HCT116 (cell line): ENCODE data around the gene HMBS. TPM values are rescaled to one million over a fixed set of nuclear protein-coding genes. Genes with fewer than 3 reads are reported as not detected.
"Not testable (repeated sequence)": the region's sequence is repeated elsewhere in the genome, so short reads cannot be mapped to it uniquely, and the experiment has no call there.

Source experiments
- ATAC-seq: fragments of 200-7000 bp; cut with Tn5 transposase; 2 replicates; pipeline ENCODE4 v1.9.1; 2020; ENCODE audit warnings: mild to moderate bottlenecking, moderate library complexity
- BruUV-seq: library from RNA; stranded (reverse); fragments of 400-500 nt; replicated peaks from 2 replicates; lab custom pipeline; 2021; lab: Mats Ljungman, UMichigan
- CTCF ChIA-PET: fragments of 300-600 bp; sonication (Branson Sonifier 250); formaldehyde crosslinking; loops from one replicate; lab custom pipeline; 2021; ENCODE audit warnings: antibody characterized with exemption; lab: Charles Lee
- POLR2A ChIA-PET: fragments of 300-600, 350-600 bp; sonication (Branson Sonifier 250); formaldehyde crosslinking; loops from one replicate; lab custom pipeline; 2021; ENCODE audit warnings: antibody characterized with exemption; lab: Charles Lee
- RAD21 ChIA-PET, 2 experiments: fragments of 300-600 bp; sonication (Branson Sonifier 250); formaldehyde crosslinking; loops; one replicate each; lab custom pipeline; 2023; ENCODE audit warnings: low total read pairs in 2 of 2; ENCODE audit not compliant: uncharacterized antibody in 2 of 2, unreplicated experiment in 2 of 2, low non-redundant PET in 1 of 2; lab: Charles Lee
- DNase-seq: peaks from one replicate; pipeline ENCODE4 v3.0.0-alpha.2; 2010; ENCODE audit warnings: low read depth, low spot score
- H2AFZ ChIP-seq: fragments of 200-600 bp; shearing (Covaris generic), sonication (generic); 2 replicates; pipeline ENCODE4 v1.6.1; 2017; ENCODE audit warnings: low read depth, mixed run types, mixed read lengths, antibody characterized with exemption, low read length; ENCODE audit not compliant: poor library complexity, severe bottlenecking
- H3K27ac ChIP-seq: 2 replicates; pipeline ENCODE4 v1.5.1; 2012; ENCODE audit warnings: low read depth, low read length
- H3K27me3 ChIP-seq: fragments of 200-600 bp; sonication (generic); 2 replicates; pipeline ENCODE4 v1.6.1; 2016; ENCODE audit warnings: mixed run types, low read length, mixed read lengths; ENCODE audit not compliant: insufficient read depth
- H3K36me3 ChIP-seq, 2 experiments: fragments of 200-500 bp in 1 of 2; fragments of 200-600 bp in 1 of 2; sonication (Bioruptor generic) in 1 of 2; sonication (generic) in 1 of 2; 2 replicates each; pipeline versions ENCODE4 v1.5.1 to v1.6.1; 2014 to 2016; ENCODE audit warnings: low read length in 2 of 2, inconsistent platforms in 1 of 2, mixed read lengths in 1 of 2, mixed run types in 1 of 2; ENCODE audit not compliant: insufficient read depth in 2 of 2, control insufficient read depth in 1 of 2
- H3K4me1 ChIP-seq, 2 experiments: fragments of 200-600 bp in 1 of 2; sonication (generic) in 1 of 2; 2 replicates each; pipeline versions ENCODE4 v1.5.1 to v1.6.1; 2012 to 2017; ENCODE audit warnings: low read length in 2 of 2, inconsistent platforms in 1 of 2, mild to moderate bottlenecking in 1 of 2, mixed read lengths in 1 of 2, mixed run types in 1 of 2, moderate library complexity in 1 of 2; ENCODE audit not compliant: insufficient read depth in 2 of 2, control insufficient read depth in 1 of 2
- H3K4me2 ChIP-seq: fragments of 200-600 bp; sonication (generic); 2 replicates; pipeline ENCODE4 v1.6.1; 2017; ENCODE audit warnings: mixed run types, low read length, mixed read lengths
- H3K4me3 ChIP-seq, 2 experiments: fragments of 200-600 bp in 1 of 2; sonication (generic) in 1 of 2; replicated peaks in 1 of 2; 2 replicates each; pipeline ENCODE4 v1.5.1; 2011 to 2016; ENCODE audit warnings: low read length in 2 of 2, control low read depth in 1 of 2, low read depth in 1 of 2, mild to moderate bottlenecking in 1 of 2, mixed read lengths in 1 of 2, mixed run types in 1 of 2
- H3K79me2 ChIP-seq: fragments of 200-600 bp; sonication (generic); 2 replicates; pipeline ENCODE4 v1.6.1; 2017; ENCODE audit warnings: mild to moderate bottlenecking, mixed run types, low read length, moderate library complexity, mixed read lengths; ENCODE audit not compliant: insufficient read depth
- H3K9ac ChIP-seq: fragments of 200-600 bp; sonication (generic); 2 replicates; pipeline ENCODE4 v1.6.1; 2016; ENCODE audit warnings: low read length, mixed read lengths
- H3K9me2 ChIP-seq: fragments of 200-600 bp; sonication (generic), shearing (Covaris generic); 2 replicates; pipeline ENCODE4 v1.6.1; 2017; ENCODE audit warnings: mixed run types, mild to moderate bottlenecking, moderate library complexity; ENCODE audit not compliant: insufficient read depth
- H3K9me3 ChIP-seq, 2 experiments: fragments of 200-500 bp in 1 of 2; fragments of 200-600 bp in 1 of 2; sonication (Bioruptor generic) in 1 of 2; sonication (generic) in 1 of 2; 2 replicates each; pipeline ENCODE4 v1.6.1; 2014 to 2017; ENCODE audit warnings: low read length in 2 of 2, mixed read lengths in 2 of 2, inconsistent platforms in 1 of 2, low read depth in 1 of 2, mild to moderate bottlenecking in 1 of 2, mixed run types in 1 of 2, moderate library complexity in 1 of 2; ENCODE audit not compliant: control insufficient read depth in 1 of 2, insufficient read depth in 1 of 2
- H4K20me1 ChIP-seq: fragments of 200-600 bp; sonication (generic), shearing (Covaris generic); 2 replicates; pipeline ENCODE4 v1.6.1; 2017; ENCODE audit warnings: mixed run types, mild to moderate bottlenecking, moderate library complexity; ENCODE audit not compliant: insufficient read depth
- EGR1 ChIP-seq: IDR thresholded peaks from 2 replicates; pipeline ENCODE4 v1.6.1; 2012; ENCODE audit warnings: low read depth
- EZH2phosphoT487 ChIP-seq: fragments of 200-600 bp; IDR thresholded peaks from 2 replicates; pipeline ENCODE4 v1.6.1; 2018; ENCODE audit warnings: antibody characterized with exemption, borderline replicate concordance
- YY1 ChIP-seq: IDR thresholded peaks from 2 replicates; pipeline ENCODE4 v1.6.1; 2011; ENCODE audit warnings: low read length, low read depth, moderate library complexity, mild to moderate bottlenecking; ENCODE audit not compliant: insufficient replicate concordance; ENCODE audit errors: extremely low read depth
- ZNF274 ChIP-seq: fragments of 200-500 bp; sonication (Bioruptor generic); IDR thresholded peaks from 2 replicates; pipeline ENCODE4 v1.6.1; 2014; ENCODE audit warnings: mild to moderate bottlenecking, low read depth, low read length, inconsistent platforms
- intact Hi-C: fragments of 100-400 bp; cut with micrococcal nuclease; formaldehyde crosslinking; loops from 2 replicates; pipeline ENCODE4 v1.10.0; 2022
- total RNA-seq: library from RNA; stranded (reverse); gene quantifications from one replicate; pipeline ENCODE4 v1.2.1, GENCODE V29; 2021; ENCODE audit not compliant: unreplicated experiment
- TF ChIP-seq, protein P1 (sequence below): IDR thresholded peaks from 2 replicates; pipeline ENCODE4 v1.6.1; 2012
- TF ChIP-seq, protein P2 (sequence below): IDR thresholded peaks from 2 replicates; pipeline ENCODE4 v1.6.1; 2012; ENCODE audit warnings: low read depth

The HMBS gene
- total RNA-seq, 1 experiment from 2014 or later = 69.0 TPM

DNA sequence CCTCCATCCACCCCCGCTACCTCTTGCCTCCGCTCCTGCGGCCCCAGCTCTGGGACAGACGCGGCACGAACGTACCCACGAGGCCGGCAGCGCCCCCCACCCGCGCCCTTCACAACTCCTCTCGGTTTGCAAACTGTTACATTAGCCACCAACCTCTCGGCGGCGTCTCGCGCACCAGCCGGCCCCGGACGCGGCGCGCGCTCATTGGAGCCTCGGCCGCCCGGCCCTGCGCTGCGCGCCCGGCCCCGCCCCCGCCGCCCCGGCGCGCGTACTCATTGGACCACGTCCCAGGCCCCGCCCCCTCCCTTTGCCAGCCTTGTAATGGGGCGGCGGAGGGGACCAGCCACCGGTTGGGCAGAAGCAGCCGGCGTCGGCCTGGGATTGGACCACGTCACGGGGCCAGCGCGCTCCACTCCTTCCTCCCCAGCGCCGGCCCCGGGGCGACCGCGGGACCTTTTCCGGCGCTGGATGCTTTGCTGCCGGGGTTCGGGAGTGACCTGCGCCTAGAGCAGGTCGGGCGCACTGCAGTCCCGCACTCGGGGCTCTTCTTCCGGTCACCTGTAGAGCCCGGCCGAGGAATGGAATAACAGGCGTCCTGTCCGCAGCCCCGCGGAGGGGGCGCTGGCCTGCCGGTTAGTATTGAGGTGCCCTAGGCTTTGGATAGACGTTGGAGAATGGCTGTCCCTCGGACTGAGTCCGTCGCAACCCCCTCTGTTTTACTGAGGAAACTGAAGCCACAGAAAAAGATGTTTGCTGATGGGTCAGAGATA is 27.5 kb upstream of the HMBS start, which contains the start of gene HYOU1 (continued):
- no peak for TF ChIP-seq ZNF274
- TF ChIP-seq EZH2phosphoT487 = no peak
- TF ChIP-seq YY1 = peak; percentile 12
- TF ChIP-seq, protein P1, sequence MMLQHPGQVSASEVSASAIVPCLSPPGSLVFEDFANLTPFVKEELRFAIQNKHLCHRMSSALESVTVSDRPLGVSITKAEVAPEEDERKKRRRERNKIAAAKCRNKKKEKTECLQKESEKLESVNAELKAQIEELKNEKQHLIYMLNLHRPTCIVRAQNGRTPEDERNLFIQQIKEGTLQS = no peak

DNA sequence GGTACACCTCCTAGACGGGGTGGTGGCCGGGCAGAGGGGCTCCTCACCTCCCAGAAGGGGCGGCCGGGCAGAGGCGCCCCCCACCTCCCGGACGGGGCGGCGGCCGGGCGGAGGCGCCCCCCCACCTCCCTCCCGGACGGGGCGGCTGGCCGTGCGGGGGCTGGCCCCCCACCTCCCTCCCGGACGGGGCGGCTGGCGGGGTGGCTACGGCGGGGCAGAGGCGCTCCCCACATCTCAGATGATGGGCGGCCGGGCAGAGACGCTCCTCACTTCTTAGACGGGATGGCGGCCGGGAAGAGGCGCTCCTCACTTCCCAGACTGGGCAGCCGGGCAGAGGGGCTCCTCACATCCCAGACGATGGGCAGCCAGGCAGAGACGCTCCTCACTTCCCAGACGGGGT is 25.6 kb upstream of the HMBS start:
- POLR2A ChIA-PET, CTCF ChIA-PET: not testable (repeated sequence)
- H3K4me1 ChIP-seq = peaks cover 10 to 28% of the 10 kb centered on the region in 2 experiments

DNA sequence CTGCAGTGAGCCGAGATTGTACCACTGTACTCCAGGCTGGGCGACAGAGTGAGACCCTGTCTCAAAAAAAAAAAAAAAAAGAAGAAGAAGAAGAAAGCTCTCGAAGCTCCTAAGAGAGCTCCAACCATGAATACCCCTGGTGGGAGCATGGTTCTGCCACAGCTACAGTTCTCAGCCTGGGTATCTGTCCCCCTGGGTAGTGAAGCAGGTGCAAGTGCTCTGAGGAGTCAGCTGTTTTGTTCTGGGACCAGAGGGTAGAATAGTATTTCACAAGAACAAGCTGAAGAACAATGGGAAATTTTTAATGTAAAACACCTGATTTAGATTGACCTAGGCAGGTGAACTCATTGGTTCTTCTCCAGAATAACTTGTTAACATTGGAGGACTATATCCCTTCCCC is 23.4 kb upstream of the HMBS start:
- DNase-seq = no peak
- H3K4me1 ChIP-seq = peaks cover 10 to 19% of the 10 kb centered on the region in 2 experiments
- H3K9me2 ChIP-seq = no peaks in the 10 kb centered on the region
- H3K27ac ChIP-seq = no peak overlapping the region
- BruUV-seq = no TSS peak
- H3K36me3 ChIP-seq = no peaks in the 10 kb centered on the region
- H3K9me3 ChIP-seq = no peaks in the 10 kb centered on the region
- ATAC-seq = no peak
- intact Hi-C loops = no loop called here
- no peak overlapping the region for H2AFZ ChIP-seq
- RAD21 ChIA-PET = interaction anchor here in 1 of 2 experiments (0.7 kb wide), 1 partner anchor 33 kb away, joined by 9 read pairs; no protein-coding TSS in a partner anchor
- no peaks in the 10 kb centered on the region for H3K27me3 ChIP-seq
- CTCF ChIA-PET = no interaction called here
- POLR2A ChIA-PET = interaction anchor here (1.1 kb wide), 1 partner anchor 24 kb away, joined by 3 read pairs; the partner anchor contains the start of gene HMBS
- H3K9ac ChIP-seq = no peak overlapping the region
- no peak overlapping the region for H3K4me2 ChIP-seq
- no peak overlapping the region for H3K4me3 ChIP-seq
- H4K20me1 ChIP-seq = no peaks in the 10 kb centered on the region
- TF ChIP-seq EZH2phosphoT487 (no peak), EGR1 (no peak)
- TF ChIP-seq, protein P2, sequence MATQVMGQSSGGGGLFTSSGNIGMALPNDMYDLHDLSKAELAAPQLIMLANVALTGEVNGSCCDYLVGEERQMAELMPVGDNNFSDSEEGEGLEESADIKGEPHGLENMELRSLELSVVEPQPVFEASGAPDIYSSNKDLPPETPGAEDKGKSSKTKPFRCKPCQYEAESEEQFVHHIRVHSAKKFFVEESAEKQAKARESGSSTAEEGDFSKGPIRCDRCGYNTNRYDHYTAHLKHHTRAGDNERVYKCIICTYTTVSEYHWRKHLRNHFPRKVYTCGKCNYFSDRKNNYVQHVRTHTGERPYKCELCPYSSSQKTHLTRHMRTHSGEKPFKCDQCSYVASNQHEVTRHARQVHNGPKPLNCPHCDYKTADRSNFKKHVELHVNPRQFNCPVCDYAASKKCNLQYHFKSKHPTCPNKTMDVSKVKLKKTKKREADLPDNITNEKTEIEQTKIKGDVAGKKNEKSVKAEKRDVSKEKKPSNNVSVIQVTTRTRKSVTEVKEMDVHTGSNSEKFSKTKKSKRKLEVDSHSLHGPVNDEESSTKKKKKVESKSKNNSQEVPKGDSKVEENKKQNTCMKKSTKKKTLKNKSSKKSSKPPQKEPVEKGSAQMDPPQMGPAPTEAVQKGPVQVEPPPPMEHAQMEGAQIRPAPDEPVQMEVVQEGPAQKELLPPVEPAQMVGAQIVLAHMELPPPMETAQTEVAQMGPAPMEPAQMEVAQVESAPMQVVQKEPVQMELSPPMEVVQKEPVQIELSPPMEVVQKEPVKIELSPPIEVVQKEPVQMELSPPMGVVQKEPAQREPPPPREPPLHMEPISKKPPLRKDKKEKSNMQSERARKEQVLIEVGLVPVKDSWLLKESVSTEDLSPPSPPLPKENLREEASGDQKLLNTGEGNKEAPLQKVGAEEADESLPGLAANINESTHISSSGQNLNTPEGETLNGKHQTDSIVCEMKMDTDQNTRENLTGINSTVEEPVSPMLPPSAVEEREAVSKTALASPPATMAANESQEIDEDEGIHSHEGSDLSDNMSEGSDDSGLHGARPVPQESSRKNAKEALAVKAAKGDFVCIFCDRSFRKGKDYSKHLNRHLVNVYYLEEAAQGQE = no peak
- TF ChIP-seq, all 23 proteins: peak for 0
- H3K79me2 ChIP-seq = peaks cover 4% of the 10 kb centered on the region

More for the DNA sequence above, 25.6 kb upstream of the HMBS start:
- RAD21 ChIA-PET, H2AFZ ChIP-seq, H3K9me2 ChIP-seq, H3K9ac ChIP-seq, intact Hi-C loops, DNase-seq, H3K27me3 ChIP-seq, BruUV-seq, H3K9me3 ChIP-seq, H3K4me3 ChIP-seq, H4K20me1 ChIP-seq, ATAC-seq, H3K4me2 ChIP-seq, H3K27ac ChIP-seq: not testable (repeated sequence)
- Histone ChIP-seq H3K36me3 (peaks cover 7 to 16% of the 10 kb centered on the region in 2 experiments; a peak in 3 of 4 replicates), H3K79me2 (peaks cover 19% of the 10 kb centered on the region)
